ENCODE results near the gene C1QTNF1.

The C1QTNF1 gene

DNA sequence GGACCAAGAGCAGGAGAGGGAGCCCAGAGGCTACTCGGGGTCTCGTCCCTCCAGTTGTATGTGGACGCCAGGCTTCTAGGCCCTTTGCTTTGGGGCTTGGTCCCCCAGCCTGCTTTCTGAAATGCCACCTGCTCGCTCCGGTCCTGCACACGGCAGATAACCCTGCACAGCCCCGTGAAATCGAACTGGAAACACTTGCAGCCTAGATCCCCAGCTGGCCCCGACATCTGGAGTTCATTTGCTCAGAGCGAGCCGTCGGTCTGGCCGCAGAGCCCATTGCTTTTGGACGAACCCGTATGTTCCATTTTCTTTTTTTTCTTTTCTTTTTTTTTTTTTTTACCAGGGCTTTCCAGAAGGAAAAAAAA lies 22.9 kb downstream of the C1QTNF1 start:
- no peak overlapping the region for H3K4me3 ChIP-seq (ENCODE audit: low read depth, low read length)
- no peak for DNase-seq (ENCODE audit: low read depth)
- no peak for TF ChIP-seq CTCF (IDR thresholded peaks at IDR 0.05; ENCODE audit: insufficient read depth, low read depth, low read length, missing control alignments)

- no peak for TF ChIP-seq CTCF (IDR thresholded peaks at IDR 0.05; ENCODE audit: insufficient read depth, low read depth, low read length, missing control alignments)
- H3K4me3 ChIP-seq (ENCODE audit: low read depth, low read length), result no peak overlapping the region
- DNase-seq (ENCODE audit: low read depth), result no peak
These were observed 23.4 kb downstream of the C1QTNF1 start for GRCh38 chr17:79047291-79047920.

GRCh38 chr17:79047923-79048825 lies 24.2 kb downstream of the C1QTNF1 start:
- TF ChIP-seq CTCF (IDR thresholded peaks at IDR 0.05; ENCODE audit: insufficient read depth, low read depth, low read length, missing control alignments), result no peak

GRCh38 chr17:79048826-79049755 lies 25.1 kb downstream of the C1QTNF1 start:
- no peak overlapping the region for H3K4me3 ChIP-seq (ENCODE audit: low read depth, low read length)
- no peak for TF ChIP-seq CTCF (IDR thresholded peaks at IDR 0.05; ENCODE audit: insufficient read depth, low read depth, low read length, missing control alignments)
- no peak for DNase-seq (ENCODE audit: low read depth)

More at GRCh38 chr17:79047923-79048825, 24.2 kb downstream of the C1QTNF1 start:
- H3K4me3 ChIP-seq (ENCODE audit: low read depth, low read length), result no peak overlapping the region
- DNase-seq (ENCODE audit: low read depth), result no peak

- TF ChIP-seq CTCF (IDR thresholded peaks at IDR 0.05; ENCODE audit: insufficient read depth, low read depth, low read length, missing control alignments), result no peak
- no peak overlapping the region for H3K4me3 ChIP-seq (ENCODE audit: low read depth, low read length)
- DNase-seq (ENCODE audit: low read depth), result no peak
These were observed 25.9 kb downstream of the C1QTNF1 start for GRCh38 chr17:79049821-79050220.

- no peak for TF ChIP-seq CTCF (IDR thresholded peaks at IDR 0.05; ENCODE audit: insufficient read depth, low read depth, low read length, missing control alignments)
- no peak overlapping the region for H3K4me3 ChIP-seq (ENCODE audit: low read depth, low read length)
- no peak for DNase-seq (ENCODE audit: low read depth)
These were observed 26.6 kb downstream of the C1QTNF1 start for GRCh38 chr17:79050551-79050950.

Data from GM12865 (cell line).